Adrenal gland (tissue), 5 donors: Measurements from ENCODE around the gene GALNT1.

ENCODE experiments used
- POLR2A ChIP-seq, 2 donors: fragments of 450-650 bp; IDR thresholded peaks; one replicate each; pipeline ENCODE4 v1.6.1; 2017; ENCODE audit warnings: antibody characterized with exemption in 2 of 2, mild to moderate bottlenecking in 2 of 2, moderate library complexity in 1 of 2
- TF ChIP-seq, protein P1 (sequence below), 6 experiments: fragments of 450-650 bp in 4 of 6; fragments of 200-600 bp in 2 of 6; sonication (generic) in 1 of 6; IDR thresholded peaks; 1 replicate in 5 of 6; 2 replicates in 1 of 6; pipeline versions ENCODE4 v1.5.1 to v1.8.0; 2016 to 2021; ENCODE audit warnings: antibody characterized with exemption in 6 of 6, mild to moderate bottlenecking in 2 of 6, moderate library complexity in 1 of 6
- donor health status: DM: no; HTN: no; CAD: no.

DNA sequence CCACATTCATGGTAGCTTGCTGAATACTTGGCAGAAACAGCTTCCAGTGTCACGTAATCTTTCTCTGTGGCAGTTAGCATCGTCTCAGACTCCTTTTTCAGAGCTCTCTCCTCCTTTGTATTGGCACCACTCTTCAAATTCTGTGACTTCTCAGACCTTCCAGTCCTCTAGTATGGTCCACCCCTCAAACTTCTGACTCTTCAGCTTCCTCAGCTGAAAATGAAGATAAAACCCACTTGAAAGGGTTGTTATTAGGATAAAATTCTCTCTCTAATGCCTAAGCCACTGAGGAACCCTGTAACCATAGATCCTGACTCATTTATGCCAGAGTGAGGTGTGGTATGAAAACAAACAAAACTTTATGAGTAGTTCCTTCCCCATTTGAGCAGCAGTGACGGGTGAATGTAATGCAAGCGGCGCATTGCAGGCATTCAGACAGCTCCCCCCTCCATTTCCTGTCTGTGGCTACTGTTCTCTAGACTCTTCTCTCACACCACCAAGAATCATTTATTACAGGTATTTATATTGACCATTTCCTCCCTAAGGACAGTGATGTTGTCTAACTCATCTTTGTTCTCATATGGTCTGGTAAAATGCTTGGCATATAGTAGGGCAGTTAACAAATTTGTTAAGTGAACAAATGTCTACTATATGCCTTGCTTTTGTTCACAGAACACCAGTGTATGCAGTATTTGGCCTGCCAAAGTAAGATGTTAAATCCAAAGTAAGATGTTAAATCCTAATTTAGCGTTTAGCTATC, 35.3 kb downstream of the GALNT1 start:
- TF ChIP-seq, protein P1, sequence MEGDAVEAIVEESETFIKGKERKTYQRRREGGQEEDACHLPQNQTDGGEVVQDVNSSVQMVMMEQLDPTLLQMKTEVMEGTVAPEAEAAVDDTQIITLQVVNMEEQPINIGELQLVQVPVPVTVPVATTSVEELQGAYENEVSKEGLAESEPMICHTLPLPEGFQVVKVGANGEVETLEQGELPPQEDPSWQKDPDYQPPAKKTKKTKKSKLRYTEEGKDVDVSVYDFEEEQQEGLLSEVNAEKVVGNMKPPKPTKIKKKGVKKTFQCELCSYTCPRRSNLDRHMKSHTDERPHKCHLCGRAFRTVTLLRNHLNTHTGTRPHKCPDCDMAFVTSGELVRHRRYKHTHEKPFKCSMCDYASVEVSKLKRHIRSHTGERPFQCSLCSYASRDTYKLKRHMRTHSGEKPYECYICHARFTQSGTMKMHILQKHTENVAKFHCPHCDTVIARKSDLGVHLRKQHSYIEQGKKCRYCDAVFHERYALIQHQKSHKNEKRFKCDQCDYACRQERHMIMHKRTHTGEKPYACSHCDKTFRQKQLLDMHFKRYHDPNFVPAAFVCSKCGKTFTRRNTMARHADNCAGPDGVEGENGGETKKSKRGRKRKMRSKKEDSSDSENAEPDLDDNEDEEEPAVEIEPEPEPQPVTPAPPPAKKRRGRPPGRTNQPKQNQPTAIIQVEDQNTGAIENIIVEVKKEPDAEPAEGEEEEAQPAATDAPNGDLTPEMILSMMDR (IDR thresholded peaks at IDR 0.05): no peak
- no peak for TF ChIP-seq POLR2A (IDR thresholded peaks at IDR 0.05)
